Pons (tissue), 1 donor: ENCODE measurements around the gene CABP2.

Experiments used
- DNase-seq: peaks from one replicate; pipeline ENCODE4 v3.0.0-alpha.2; 2016; ENCODE audit warnings: low spot score

Gene CABP2

GRCh38 chr11:67507864-67508485, 15.3 kb downstream of the CABP2 start, which contains the start of gene CDK2AP2:
CDK2AP2 (minus strand) TSS chr11:67508162; CDS start chr11:67508082, 80 bp downstream.
- DNase-seq: peak; percentile 98

GRCh38 chr11:67507242-67507863, 15.9 kb downstream of the CABP2 start:
- no peak for DNase-seq

GRCh38 chr11:67506426-67507051, 16.7 kb downstream of the CABP2 start:
- DNase-seq: no peak

GRCh38 chr11:67505605-67506396, 17.4 kb downstream of the CABP2 start:
- peak; percentile 85 for DNase-seq

- DNase-seq: peak; percentile 32
Measured at GRCh38 chr11:67504950-67505581, 18.2 kb downstream of the CABP2 start, which contains the start of gene PITPNM1. PITPNM1 (minus strand) TSS chr11:67505363; CDS start chr11:67504180, 1,183 bp downstream.

- DNase-seq: no peak
Measured at GRCh38 chr11:67504005-67504949, 19.0 kb downstream of the CABP2 start.

GRCh38 chr11:67503119-67504004, 19.9 kb downstream of the CABP2 start:
- no peak for DNase-seq

GRCh38 chr11:67502328-67502979, 20.8 kb downstream of the CABP2 start:
- no peak for DNase-seq

GRCh38 chr11:67501854-67502253, 21.4 kb downstream of the CABP2 start:
- DNase-seq: no peak

GRCh38 chr11:67500831-67501715, 22.2 kb downstream of the CABP2 start:
- no peak for DNase-seq

- no peak for DNase-seq
Measured at GRCh38 chr11:67500484-67500821, 22.8 kb downstream of the CABP2 start.

GRCh38 chr11:67499808-67500483, 23.3 kb downstream of the CABP2 start:
- DNase-seq: no peak

- no peak for DNase-seq
Measured at GRCh38 chr11:67498544-67498972, 24.7 kb downstream of the CABP2 start.

- no peak for DNase-seq
Measured at GRCh38 chr11:67497656-67498291, 25.5 kb downstream of the CABP2 start.

- DNase-seq: no peak
Measured at GRCh38 chr11:67496113-67496512, 27.1 kb downstream of the CABP2 start.

- DNase-seq: no peak
Measured at GRCh38 chr11:67495234-67496005, 27.8 kb downstream of the CABP2 start.
